Transverse colon (tissue), 3 donors: Measurements from ENCODE around the gene MEGF11.

Experiments used
- POLR2A ChIP-seq: fragments of 450-650 bp; IDR thresholded peaks from one replicate; pipeline ENCODE4 v1.6.1; 2016; ENCODE audit warnings: antibody characterized with exemption, mild to moderate bottlenecking, moderate library complexity
- TF ChIP-seq, protein P1 (sequence below), 5 experiments: fragments of 200-600 bp in 3 of 5; fragments of 450-650 bp in 2 of 5; sonication (generic) in 3 of 5; IDR thresholded peaks; 1 replicate in 2 of 5; 2 replicates in 3 of 5; pipeline ENCODE4 v1.5.1; 2016 to 2017; ENCODE audit warnings: antibody characterized with exemption in 5 of 5, inconsistent platforms in 3 of 5, mild to moderate bottlenecking in 2 of 5, moderate library complexity in 1 of 5

DNA sequence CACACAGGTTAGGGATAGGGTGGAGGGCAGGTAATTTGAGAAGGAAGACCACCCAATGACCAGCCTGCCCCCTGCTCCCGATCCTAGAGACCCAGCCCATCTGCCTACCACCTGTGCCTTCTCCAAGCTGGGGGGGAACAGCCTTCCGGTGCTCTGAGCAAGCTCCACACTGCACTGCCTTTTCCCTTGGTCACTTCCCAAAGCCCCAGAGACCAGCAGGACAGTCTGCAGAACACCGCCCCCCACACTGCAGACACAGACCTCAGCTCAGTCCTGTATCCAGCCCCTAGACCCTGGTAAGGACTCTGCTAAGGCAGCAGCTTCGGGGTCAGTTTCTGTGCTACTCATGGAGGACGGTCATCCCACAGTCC, 156.9 kb downstream of the MEGF11 start:
- TF ChIP-seq, protein P1, sequence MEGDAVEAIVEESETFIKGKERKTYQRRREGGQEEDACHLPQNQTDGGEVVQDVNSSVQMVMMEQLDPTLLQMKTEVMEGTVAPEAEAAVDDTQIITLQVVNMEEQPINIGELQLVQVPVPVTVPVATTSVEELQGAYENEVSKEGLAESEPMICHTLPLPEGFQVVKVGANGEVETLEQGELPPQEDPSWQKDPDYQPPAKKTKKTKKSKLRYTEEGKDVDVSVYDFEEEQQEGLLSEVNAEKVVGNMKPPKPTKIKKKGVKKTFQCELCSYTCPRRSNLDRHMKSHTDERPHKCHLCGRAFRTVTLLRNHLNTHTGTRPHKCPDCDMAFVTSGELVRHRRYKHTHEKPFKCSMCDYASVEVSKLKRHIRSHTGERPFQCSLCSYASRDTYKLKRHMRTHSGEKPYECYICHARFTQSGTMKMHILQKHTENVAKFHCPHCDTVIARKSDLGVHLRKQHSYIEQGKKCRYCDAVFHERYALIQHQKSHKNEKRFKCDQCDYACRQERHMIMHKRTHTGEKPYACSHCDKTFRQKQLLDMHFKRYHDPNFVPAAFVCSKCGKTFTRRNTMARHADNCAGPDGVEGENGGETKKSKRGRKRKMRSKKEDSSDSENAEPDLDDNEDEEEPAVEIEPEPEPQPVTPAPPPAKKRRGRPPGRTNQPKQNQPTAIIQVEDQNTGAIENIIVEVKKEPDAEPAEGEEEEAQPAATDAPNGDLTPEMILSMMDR (IDR thresholded peaks at IDR 0.05) = no peak
- no peak for TF ChIP-seq POLR2A
